GM21786 (cell line): ENCODE results near the gene PARS2.
A peak's percentile ranks its signal among the peaks of the same experiment; 100 is the strongest.

Source experiments
- ATAC-seq: cut with Tn5 transposase; IDR thresholded peaks from one replicate; pipeline ENCODE4 v1.9.1; 2021; ENCODE audit not compliant: unreplicated experiment

The PARS2 gene

DNA sequence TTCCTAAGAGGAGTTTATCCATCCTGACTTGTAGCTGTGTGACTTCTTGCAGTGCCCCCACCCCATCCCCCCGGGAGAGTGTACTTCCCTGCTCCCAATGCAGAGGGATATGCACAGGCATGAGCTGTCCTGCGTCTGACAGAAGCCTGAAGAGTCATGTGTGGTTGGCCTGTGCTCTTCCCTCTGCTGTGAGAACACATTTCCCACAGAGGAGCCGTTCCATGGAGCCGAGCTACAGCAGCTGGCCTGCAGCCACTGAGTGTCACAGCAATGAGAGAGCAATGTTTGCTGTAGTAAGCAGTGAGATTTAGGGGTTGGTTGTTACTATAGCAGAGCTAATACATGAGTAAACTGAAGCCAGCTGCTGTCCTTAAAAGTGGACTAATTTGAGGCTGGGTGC, 22.0 kb downstream of the PARS2 start:
- ATAC-seq: no peak

DNA sequence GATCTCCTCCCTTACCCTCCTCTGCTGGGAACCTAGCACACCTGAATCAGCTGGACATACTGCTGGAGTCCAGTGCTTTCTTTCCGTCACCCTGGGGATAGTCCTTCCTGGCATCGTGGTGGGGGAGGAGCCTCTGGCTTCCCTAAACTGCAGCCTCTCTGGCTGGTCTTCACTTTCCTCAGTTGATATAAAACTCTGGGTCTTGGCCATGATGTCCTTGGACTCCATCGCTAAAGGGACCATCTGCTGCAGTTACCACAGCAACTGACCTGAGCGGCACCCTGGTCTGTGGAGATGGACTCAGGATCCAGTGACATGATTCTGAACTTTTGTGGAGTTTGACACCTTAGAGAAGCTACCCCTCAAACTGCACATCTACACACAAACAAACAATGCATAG, 22.8 kb downstream of the PARS2 start:
- ATAC-seq: no peak

DNA sequence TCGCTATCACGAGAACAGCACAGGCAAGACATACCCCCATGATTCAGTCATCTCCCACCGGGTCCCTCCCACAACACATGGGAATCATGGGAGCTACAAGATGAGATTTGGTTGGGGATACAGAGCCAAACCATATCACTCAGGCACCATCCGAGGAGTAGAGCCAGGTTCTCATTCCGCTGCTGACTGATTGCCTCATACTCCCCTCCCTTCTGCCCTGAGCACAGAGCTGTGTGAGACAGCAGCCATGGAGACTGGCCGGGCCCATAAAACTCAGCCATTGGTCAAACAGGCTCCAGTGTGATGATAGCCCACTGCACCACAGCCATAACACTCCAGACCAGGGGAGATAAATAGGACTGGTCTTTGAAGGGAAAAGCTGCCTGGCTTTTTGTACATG, 26.1 kb downstream of the PARS2 start:
- ATAC-seq: no peak

DNA sequence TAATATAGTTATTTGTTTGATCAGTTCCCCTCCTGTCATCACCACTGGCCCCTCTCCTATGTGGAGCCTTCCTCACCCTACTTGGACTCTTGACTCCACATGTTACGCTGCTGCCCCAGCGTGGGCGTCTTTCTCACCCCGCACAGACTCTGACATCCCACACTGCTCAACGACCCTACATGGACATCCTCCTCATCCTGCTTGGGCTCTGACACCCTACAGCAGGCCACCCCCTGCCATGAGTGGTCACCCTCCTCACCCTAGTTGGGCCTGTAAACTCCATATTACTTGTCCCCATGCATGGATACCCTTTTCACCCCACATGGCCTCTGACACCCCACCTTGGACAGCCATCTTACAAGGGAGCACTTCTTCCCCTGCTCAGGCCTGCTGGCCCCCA, 27.6 kb downstream of the PARS2 start:
- no peak for ATAC-seq

DNA sequence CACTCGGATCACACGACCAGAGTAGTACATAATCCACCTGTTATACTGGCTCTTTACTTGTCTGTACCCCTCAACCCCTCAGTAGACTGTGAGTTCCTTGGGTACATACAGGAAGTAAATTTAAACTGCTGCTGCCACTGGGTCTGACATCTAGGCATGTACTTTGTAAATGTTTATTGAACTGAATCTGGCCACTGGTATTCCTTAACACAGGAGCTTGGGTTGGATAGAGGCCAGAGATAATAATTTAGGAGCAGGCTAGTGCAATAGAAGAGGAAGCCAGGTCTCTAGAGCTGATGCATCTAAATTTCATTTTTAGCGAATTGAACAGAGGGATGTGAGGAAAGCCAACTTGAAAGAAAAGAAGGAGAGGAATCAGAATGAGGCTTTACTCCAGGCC, 36.3 kb downstream of the PARS2 start:
- ATAC-seq: no peak

DNA sequence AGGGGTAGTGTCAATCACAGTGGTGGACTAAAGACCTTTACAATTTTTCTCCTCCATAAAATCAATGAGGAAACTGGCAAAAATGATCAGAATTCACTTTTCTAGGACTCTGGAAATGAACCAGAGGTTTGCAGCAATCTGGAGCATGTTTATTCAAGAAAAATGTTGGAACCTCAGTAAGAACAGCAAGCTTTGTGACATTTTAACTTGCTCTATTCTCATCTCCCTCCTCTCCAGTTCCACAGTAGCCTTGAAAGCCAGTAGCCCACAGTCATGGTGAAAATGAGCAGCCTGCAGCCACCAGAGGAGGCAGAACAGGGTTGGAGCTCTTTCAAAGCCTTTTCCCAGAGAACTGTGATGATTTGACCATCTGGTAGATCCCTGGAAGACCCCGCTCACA, 39.6 kb downstream of the PARS2 start:
- no peak for ATAC-seq

DNA sequence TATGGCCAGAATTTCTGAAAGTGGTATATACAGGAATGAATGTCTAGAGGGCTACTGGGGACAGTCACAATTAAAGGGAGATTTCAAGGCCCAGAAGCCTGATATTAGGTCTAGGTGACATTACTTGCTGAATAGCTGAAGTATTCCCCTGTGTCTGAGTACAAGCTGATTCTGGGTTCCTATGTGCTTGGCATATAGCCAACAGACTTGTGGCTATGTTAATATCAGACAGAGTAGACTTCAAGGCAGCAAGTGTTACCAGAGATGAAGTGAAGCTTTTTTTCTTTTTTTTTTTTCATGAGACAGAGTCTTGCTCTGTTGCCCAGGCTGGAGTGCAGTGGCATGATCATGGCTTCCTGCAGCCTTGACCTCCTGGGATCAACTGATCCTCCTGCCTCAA, 40.3 kb downstream of the PARS2 start:
- ATAC-seq: no peak

DNA sequence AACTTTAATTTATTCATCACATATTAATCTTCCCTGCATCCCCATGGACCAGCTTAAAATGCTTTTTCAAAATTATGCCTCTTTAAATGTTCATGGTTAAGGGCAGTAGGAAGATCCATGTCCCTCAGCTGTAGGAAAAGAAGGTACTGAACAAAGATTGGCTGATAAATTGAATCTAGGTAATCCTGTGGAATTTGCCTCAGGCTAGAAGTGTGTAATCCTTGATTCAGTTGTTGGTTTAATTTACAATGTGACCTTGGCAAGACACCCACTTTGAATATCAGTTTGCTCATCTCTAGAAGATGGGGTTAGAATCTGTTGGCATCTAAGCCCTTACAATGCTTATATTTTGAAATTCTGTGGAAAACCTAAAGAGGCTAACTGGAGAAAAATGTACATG, 42.6 kb downstream of the PARS2 start:
- no peak for ATAC-seq

DNA sequence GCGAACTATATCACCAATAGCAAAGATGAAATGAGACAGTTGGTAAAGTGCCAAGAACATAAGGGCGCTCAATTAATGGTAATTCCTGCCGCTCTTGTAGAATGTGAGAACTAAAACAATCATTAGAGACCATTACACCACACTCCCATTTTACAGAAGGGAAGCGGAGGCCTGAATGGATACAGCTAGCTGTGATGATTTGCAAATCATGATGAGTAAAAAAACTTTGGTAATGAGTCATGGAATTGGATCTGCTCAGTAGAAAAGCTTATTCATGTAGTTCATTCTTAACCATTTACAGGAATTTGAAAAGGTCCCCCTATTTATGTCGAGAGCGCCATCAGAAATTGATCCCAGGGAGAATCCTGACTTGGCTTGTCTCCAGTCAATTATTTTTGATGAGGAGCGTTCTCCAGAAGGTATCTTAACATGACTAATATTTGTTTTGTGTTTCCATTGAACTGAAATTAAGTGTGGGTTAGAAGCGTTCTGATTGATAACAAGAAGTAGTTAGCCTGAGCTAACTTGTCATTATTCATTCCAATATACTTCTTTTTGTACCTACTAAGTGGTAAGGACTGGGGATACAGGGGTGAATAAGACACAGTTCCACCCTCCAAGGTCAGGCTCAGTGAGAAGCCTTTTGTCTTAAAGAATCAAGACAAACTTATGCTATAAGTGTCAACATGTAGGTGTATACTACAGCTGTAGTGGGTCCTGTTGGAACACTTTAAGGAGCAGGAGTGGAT, 47.9 kb downstream of the PARS2 start:
- no peak for ATAC-seq

DNA sequence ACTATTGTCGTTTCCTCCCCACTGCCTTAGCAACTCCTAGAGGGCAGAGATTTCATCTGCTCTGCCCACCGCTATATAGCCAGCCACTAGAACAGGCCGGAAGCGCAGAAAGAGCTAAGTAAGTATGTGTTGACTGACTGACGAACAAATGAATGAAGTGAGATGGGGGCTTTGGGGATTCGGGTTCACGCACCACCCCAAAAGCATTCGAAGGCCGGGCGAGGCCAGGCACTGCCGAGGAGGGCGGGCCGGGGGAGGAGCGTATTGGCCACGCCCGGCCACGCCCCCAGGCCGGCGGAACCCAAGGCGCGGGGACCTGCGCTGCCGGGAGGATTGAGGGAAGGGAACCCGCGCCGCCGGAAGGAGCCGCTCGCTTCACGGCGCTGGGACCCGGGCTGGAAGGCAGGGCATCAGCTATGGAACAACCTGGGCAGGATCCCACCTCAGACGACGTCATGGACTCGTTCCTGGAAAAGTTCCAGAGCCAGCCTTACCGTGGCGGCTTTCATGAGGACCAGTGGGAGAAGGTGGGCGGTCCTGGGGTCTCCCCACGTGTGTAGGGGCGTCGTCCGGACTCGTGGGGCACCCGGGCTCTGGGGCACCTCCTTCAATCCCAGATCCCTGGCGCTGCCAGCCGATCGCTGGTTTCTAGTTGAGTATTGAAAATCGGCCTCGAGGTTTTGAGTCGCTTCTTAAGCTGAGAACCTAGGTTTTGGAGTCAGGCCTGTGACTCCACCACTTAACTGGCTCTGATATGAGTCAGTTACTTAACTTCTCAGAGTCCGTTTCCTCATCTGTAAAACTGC, 48.6 kb downstream of the PARS2 start, which contains the start of gene TTC4:
TTC4 (plus strand) TSS at position 369 of the 806 bp plus-strand sequence; CDS start at position 417, 48 bp downstream.
- peak; percentile 92 for ATAC-seq

DNA sequence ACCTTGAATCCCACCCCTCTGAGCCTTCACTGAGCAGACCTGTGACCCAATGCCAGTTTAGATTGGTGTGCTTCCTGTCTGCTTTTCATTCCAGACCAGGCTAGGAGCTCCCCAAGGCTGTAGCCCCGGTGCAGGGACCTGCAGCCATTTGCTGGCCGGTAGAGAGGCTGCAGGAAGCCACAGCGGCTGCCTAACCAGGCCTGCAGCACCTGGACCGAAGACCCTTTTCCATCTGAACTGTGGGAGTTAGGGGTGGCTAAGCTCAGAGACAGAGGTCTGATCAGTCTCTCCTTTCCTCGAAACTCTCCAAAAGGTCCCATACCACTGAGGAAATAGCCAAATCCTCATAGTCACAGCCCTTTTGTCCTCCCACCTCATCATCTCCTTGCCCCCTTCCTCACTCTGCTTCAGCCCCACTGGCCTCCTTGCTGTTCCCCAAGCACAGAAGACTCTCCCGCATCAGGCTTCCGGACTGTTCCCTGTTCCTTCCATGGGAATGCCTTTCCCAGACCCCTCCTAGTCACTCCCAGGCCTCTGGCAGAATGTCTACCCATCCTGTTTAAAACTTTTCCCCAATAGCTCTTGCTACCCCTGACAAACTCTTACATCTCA, 49.3 kb downstream of the PARS2 start:
- ATAC-seq: no peak

DNA sequence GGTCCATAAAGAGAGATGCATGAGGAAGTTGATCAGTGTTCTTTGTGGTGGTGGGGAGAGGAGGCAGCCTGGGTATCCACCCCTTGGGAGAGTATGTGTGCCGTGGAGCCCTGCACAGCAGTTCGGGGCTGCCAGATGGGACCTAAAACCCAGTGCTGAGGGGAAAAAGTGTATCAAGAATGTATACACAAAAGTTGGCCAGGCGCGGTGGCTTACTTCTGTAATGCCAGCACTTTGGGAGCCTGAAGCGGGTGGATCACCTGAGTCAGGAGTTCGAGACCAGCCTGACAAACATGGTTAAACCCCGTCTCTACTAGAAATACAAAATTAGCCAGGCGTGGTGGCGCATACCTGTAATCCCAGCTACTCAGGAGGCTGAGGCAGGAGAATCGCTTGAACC, 52.8 kb downstream of the PARS2 start:
- no peak for ATAC-seq

DNA sequence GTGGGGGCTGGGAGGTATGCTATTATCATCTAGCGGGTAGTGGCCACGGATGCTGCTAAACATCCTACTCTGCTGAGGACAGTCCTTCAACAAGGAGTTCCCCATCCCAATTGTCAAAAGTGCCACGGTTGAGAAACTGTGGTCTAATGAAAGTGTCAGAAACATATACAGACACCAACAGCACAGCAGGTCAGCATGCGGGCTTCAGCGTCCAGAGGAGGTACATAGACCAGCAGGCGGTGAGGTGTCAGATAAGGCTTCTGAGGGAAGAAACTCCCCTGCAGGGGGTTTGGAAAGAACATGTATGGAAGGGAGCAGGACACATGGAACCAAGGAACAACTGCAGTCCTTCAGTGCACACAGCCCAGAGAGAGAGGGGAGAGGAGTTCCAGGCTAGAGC, 53.5 kb downstream of the PARS2 start:
- no peak for ATAC-seq

DNA sequence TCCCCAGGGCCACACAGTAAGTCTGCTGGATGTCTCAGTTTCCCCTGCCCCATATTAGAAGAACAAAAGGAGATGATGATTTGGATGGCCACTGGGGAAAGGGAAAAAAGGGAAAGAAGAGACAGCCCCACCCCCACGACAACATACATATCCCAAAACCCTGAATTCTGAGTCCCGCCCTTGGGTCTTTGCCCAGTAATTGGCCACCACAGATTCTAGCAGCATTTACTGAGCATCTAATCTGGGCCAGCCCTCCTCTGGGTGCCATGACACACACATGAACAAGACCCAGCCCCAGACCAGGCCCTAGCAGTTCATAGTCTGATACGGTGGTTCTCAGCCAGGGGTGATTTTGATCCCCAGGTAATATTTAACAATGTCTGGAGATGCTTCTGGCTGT, 53.9 kb downstream of the PARS2 start:
- ATAC-seq: no peak

DNA sequence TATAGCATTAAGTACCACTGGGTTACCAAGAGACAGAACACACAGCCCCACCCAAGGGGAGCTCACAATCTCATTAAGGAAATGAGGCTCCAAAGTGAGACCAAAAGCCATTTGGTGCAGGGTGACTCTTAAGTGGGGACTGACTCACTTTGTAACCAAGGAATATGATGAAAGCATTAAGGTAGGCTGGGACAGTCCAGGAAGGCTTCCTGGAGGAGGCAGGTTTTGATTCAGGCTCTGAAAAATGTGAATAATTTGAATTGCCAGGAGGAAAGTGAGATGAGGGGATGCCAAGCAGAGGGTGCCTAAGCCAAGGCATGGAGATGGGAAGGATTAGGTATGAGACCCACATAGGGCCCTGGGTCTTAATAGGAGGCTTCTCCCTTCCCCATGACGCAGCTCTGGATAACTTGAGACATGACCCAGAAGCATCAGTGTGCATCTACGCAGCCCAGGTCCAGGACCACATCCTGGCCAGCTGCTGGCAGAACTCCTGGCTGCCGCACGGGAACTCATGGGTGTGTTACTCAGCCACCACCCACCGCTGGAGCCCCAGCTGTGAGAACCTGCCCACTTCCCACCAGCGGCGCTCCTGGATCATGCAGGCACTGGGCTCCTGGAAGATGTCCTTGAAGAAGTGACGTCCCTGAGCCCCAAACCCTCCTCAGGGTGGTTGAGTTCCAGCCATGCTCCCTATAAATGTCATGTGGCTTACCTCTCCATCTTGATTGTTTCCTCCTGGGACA, 54.6 kb downstream of the PARS2 start:
- ATAC-seq: no peak

DNA sequence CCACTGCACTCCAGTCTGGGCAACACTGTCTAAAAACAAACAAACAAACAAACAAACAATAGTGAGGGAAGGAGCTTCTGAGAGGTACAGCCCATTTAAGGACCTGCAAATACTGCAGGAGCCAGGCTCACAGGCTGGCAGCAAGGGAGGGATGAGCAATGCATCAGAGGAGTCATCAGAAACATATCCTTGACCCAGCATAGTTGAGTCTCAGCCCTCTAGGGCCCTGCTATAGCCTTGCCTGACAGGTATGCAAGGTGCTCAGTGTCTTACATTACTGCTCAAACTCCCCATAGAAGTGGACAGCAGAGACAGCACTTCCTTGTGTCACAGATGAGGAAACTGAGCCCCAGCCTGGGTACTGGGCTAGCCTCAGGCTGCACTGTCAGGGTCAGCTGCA, 55.9 kb downstream of the PARS2 start:
- no peak for ATAC-seq
